ENCODE measurements around the gene SPPL2B. TPM values are rescaled to one million over a fixed set of nuclear protein-coding genes. Genes with fewer than 3 reads are reported as not detected.

The SPPL2B gene
- polyA plus RNA-seq, 1 donor, result 45.2 TPM

Other genes starting within 250 kb of the SPPL2B start
- 13.4 TPM for gene MOB3A, start 232.4 kb upstream of the SPPL2B start, polyA plus RNA-seq (ENCODE audit: insufficient read length)
- 1.1 TPM for gene IZUMO4, start 231.8 kb upstream of the SPPL2B start, polyA plus RNA-seq (ENCODE audit: insufficient read length)
- gene AP3D1, start 177.1 kb upstream of the SPPL2B start, polyA plus RNA-seq (ENCODE audit: insufficient read length), result 53.5 TPM
- gene DOT1L, start 164.8 kb upstream of the SPPL2B start, polyA plus RNA-seq (ENCODE audit: insufficient read length), result 20.0 TPM
- gene PLEKHJ1, start 92.4 kb upstream of the SPPL2B start, polyA plus RNA-seq (ENCODE audit: insufficient read length), result 64.0 TPM
- 63.8 TPM for gene SF3A2, start 91.9 kb upstream of the SPPL2B start, polyA plus RNA-seq (ENCODE audit: insufficient read length)
- gene AMH, start 79.4 kb upstream of the SPPL2B start, polyA plus RNA-seq (ENCODE audit: insufficient read length), result 6.1 TPM
- gene JSRP1, start 72.3 kb upstream of the SPPL2B start, polyA plus RNA-seq (ENCODE audit: insufficient read length), result 84.3 TPM
- 0.05 TPM for gene PEAK3, start 46.5 kb upstream of the SPPL2B start, polyA plus RNA-seq (ENCODE audit: insufficient read length)
- 0.13 TPM for gene LINGO3, start 20.5 kb upstream of the SPPL2B start, polyA plus RNA-seq (ENCODE audit: insufficient read length)
- 68.1 TPM for gene LSM7, start 98 bp upstream of the SPPL2B start, polyA plus RNA-seq (ENCODE audit: insufficient read length)
- 0.38 TPM for gene TMPRSS9, start 31.6 kb downstream of the SPPL2B start, polyA plus RNA-seq (ENCODE audit: insufficient read length)
- 90.5 TPM for gene TIMM13, start 98.9 kb downstream of the SPPL2B start, polyA plus RNA-seq (ENCODE audit: insufficient read length)
- gene LMNB2, start 128.3 kb downstream of the SPPL2B start, polyA plus RNA-seq (ENCODE audit: insufficient read length), result 54.7 TPM
- gene GADD45B, start 147.4 kb downstream of the SPPL2B start, polyA plus RNA-seq (ENCODE audit: insufficient read length), result 7.4 TPM

All from forelimb muscle (tissue), 1 donor.